NCI-H82 treated with DMSO at 0.1 percent for 48 hours (cell line): ENCODE measurements around the gene NBPF3.
A peak's percentile ranks its signal among the peaks of the same experiment; 100 is the strongest.

Experiments used
- DNase-seq: peaks from one replicate; lab custom pipeline; 2025; ENCODE audit not compliant: unreplicated experiment; lab: John Stamatoyannopoulos, UW

NBPF3 gene

DNA sequence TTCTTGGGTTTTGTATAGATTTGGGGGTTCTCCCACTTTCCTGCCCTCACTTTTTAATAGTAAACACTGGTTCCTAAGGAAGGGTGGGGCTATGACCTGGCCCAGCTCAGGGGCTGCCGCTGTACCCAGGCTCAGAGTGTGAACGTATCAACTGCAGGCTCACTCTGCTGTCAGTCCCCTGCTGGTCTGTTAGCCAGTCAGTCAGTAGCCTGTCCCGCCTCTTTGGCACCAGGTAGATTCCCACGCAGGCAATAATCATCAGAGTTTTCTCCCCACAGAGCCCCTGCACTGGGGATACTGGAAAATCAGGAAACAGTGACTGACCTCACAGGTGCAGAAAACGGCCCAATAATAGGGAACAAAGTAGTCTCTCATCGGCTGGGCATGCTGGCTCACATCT lies 54.3 kb downstream of the NBPF3 start:
- DNase-seq, result no peak

DNA sequence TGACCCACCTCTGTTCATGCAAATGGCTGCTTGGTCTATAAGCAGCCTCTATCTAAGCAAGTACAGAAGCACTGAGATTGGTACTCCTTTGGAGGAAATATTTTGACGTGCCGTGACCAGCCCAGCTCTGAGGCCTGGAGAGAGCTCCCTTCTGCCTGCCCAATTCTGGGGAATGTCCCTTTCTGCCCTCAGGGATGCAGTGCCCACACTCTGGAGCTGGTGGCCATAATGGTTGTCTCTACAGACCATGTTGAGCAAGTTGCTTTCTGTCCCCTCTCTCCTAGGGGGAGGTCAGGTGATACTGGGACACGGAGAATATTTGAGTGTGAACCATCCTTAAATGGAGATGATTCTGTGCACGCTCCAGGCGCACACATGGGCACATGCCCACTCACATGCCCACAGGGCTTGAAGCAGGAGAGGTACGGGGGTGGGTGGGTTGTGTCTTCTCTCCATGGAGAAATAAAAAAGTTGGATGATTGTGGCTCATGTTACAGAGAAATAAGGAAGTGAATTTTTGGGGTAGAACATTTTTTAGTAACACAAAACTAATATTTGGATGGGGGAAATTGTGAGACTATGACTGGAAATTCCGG lies 55.4 kb downstream of the NBPF3 start:
- DNase-seq, result no peak

DNA sequence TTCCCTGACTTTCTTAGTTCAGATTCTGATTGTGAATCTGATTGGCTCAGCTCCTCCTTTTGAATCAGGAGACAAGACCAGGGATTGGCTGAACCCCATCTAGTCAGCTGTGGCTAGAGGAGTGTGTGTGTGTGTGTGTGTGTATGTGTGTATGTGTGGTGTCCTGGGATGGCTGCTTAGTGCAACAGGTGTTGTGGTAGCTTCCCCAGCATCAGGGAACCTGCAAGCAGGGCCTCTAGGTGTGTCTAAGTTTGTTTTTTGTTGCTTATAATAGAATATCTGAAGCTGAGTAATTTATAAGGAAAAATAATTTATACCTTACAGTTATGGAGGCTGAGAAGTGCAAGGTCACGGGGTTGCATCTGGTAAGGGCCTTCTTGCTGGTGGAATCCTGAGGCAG lies 56.1 kb downstream of the NBPF3 start:
- no peak for DNase-seq

DNA sequence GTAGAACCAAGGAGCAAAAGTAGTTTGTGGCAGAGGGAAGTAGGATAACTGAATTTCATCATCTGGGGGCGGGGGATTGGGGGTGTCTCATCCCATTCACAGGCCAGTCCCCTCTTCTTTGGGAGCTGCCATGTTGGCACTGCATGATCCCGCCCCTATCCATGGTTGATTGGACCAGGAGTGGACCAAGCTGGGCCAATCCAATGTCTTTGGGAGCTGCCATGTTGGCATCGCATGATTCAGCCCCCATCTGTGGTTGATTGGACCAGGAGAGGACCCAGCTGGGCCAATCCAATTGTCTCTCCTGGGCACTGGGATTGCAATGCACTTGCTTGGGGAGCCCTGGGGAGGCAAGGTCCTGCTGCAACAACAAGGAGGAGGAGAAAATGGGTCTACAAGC lies 56.9 kb downstream of the NBPF3 start:
- DNase-seq, result no peak

DNA sequence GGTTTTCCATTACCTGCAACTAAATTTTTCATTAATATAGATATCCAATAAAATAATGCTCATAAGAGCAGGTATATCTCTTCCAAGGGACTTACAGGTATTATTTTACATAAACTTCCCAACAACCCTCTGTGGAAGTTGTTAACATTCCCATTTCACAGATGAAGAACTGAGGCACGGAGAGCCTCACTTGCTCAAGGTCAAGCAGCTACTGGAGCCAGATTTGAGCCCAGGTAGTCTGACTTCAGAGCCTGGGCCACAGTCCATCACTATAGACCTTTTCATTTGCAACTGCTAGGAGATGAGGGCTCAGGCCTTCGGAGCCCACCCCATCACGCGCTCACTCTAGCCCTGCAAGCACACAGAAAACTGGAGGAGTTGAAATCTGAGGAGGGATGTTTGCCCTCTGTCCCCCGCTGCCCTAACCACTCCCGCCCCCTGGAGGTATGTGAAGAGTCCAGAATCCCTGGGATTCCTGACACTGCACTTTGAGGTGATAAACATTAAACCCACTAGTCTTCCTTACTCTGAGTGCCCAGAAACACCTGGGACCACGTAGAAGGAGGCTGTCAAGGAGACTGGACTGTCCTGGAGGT lies 57.6 kb downstream of the NBPF3 start:
- DNase-seq, result no peak

GRCh38 chr1:21499283-21499950 lies 59.5 kb downstream of the NBPF3 start:
- DNase-seq, result no peak

DNA sequence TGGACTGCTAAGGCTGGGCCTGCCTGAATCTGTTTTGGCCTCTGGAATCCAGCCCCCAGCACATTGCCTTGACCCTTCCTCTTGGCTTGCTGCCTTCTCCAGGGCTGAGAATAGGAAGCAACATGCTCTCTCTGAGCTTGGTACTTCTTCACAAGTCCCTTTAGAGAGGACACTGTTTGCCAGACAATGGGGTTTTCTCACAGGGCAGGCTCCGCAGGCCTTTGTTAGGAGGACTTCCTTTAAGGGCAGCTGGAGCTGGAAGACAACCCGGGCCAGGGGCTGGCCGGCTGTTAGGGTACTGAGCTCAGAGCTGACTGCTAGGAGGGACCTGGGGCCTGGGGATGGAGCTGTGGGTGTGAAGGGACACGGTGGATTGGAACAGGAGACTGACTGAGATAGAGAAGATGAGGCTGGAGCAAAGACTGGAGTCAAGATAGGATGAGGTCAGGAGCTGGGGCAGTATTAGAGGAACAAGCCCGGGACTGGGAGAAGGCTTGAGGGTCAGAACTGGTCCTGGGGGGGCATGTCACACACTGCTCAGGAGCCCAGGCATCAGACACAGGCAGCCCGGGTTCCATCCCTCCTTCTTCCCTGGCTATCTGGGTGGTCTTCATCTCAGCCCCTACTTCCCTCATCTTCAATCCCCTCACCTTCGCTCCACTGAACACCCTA lies 63.9 kb downstream of the NBPF3 start:
- DNase-seq, result no peak

DNA sequence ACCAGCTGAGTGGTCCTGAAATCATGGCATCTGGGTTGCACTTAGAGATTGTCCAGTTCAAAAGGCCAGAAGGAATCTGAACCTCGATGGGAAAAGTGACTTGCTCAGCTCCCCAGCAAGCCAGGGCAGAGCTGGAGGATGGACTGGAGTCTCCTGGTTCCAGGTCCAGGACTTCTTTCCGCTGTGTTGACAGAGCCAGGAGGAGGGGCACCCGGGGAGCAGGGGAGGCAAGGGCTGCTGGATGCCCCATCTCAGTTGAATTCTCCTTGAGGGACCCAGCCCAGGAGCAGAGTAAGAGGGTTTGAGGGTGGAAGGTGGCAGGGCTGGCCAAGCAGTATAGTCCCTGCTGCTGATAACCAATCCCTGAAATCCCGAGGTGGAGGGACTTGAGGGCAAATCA lies 66.9 kb downstream of the NBPF3 start:
- DNase-seq, result no peak

- DNase-seq, result no peak
These were observed 67.8 kb downstream of the NBPF3 start for GRCh38 chr1:21507511-21508270.

DNA sequence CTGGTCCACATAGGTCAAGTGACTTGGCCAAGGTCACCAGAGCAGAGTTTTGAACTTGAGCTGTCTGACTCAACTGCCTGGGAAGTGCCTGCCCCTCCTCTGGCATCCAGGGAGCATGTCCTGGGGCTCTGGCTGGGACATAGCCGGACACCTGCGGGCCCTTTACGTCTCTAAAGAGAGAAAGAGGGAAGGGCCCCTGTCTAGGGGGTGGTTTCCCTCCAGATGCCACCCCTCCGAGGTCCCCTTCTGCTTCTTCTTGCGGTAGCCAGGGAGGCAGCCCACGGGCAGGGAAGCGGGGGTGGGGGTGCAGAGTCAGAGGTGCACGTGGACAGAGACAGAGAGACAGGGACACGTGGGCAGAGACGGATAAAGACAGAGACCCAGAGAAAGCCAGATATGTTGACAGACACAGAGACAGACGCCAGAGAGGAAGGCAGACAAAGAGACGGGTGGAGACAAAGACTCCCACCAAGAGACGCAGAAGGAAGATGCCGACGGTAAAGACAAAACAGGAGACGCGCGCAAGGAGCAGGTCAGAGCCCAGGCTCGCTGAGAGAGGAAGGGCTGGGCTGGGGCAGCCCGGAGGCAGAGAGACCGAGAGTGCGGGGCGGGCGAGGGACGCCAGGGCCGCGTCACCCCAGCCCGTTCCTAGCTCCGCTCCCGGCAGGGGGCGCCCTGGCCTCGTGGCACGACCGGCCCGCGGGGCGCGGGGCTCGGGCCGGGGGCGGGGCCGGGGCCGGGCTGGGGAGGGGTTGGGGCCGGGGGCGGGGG lies 68.8 kb downstream of the NBPF3 start:
- peak; percentile 53 for DNase-seq

DNA sequence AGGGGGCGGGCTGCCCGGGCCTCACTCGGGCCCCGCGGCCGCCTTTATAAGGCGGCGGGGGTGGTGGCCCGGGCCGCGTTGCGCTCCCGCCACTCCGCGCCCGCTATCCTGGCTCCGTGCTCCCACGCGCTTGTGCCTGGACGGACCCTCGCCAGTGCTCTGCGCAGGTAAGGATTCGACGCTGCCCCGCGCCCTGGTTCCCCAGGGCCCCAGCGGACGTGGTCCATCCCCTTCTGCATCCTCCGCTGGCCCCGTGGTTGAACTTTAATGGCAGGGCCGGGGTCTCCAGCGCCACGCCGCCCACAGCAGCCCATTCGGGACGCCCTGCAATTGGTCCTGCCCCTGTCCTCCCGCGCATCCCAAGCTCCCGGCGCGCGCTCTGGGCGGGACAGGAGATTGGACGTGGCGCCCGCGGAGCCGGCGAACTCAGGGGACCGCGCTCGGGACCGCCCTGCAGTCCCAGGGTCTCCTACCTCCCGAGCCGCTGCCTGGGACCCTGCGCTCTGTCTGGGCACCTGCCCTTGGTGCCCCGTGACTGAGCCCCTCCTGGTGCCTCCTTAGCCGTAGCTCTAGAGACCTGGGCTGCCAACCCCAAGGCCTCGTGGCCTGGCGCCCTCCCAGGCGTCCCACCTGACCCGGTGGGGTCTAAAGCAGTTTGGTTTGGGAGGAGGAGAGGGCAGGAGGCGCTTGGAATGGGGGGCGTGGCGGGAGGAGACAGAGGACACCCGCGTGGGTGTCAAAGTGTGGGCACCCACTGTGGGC lies 69.6 kb downstream of the NBPF3 start, which contains the start of gene ALPL:
TSS of gene ALPL (plus strand) at position 73 of the 762 bp plus-strand sequence. CDS start 44,659 bp downstream, outside the sequence.
- DNase-seq, result no peak

DNA sequence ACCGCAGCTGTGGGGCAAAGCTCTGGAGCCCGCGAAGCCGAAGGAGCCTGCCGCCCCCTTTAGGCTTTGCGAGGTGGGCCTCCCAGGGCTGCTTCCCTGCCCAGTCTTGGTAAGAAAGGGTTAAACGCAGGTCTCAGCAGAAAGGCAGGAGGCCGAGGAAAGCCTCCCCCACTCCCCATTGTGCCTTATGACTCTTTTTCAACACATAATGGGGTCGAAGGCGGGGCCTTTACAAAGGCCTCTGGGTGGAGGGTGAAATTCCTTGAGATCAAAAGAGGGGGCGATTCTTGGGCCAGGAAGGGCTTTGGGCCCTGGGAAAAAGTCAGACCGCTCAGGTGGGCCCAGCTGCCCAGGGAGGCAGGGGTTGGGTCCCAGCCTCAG lies 70.2 kb downstream of the NBPF3 start:
- DNase-seq, result no peak

GRCh38 chr1:21510885-21511578 lies 71.1 kb downstream of the NBPF3 start:
- DNase-seq, result no peak

- DNase-seq, result no peak
These were observed 71.9 kb downstream of the NBPF3 start for GRCh38 chr1:21511579-21512522.

GRCh38 chr1:21514245-21514644 lies 74.3 kb downstream of the NBPF3 start:
- no peak for DNase-seq

DNA sequence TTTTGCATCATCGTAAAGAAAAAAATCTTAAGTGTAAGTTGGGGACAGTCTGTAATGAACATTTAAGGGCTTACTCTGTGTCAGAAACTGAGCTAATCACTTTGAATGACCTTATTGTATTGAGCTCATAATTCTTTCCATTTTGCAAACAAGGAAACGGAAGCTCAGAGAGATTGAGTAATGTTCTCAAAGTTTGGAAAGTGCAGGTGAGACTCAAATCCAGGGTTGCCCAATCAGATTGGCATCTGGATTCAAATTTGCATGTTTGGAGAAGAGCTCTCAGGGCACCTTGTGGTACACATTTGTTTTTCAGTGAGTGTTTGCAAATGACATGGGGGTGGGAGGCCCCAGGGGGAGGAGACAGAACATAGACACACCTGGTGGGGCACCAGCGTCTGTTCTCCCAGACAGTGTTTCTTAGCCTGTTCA lies 77.2 kb downstream of the NBPF3 start:
- DNase-seq, result no peak

- no peak for DNase-seq
These were observed 77.9 kb downstream of the NBPF3 start for GRCh38 chr1:21517660-21518480.
